ENCODE measurements around the gene ARF3. TPM values are rescaled to one million over a fixed set of nuclear protein-coding genes. Genes with fewer than 3 reads are reported as not detected.

ARF3 gene
- total and polyA plus RNA-seq, 7 experiments from 2014 or later: 15.9 to 137 (median 52.5) TPM

- H3K4me3 ChIP-seq (ENCODE audit: low read length): no peak overlapping the region
- intact Hi-C loops (cut with micrococcal nuclease): loop anchor here in 1 of 2 donors (5.0 kb wide), 1 partner anchor 758 kb away; no protein-coding TSS in a partner anchor
- H3K4me1 ChIP-seq (ENCODE audit: control insufficient read depth in 2 of 2, insufficient read depth in 2 of 2, low read length in 2 of 2): peaks cover 17 to 22% of the 10 kb centered on the region in 2 donors
- DNase-seq (no peak), ATAC-seq (no peak)
- no peak overlapping the region for H3K27ac ChIP-seq (ENCODE audit: low read depth, low read length)
- ChIA-PET POLR2A (interaction anchor here (1.8 kb wide), 1 partner anchor 9 kb away, joined by 4 read pairs; no protein-coding TSS in a partner anchor), CTCF (interaction anchor here (0.7 kb wide), 1 partner anchor 26 kb away, joined by 3 read pairs; no protein-coding TSS in a partner anchor)
- H3K36me3 ChIP-seq (ENCODE audit: control insufficient read depth in 2 of 3, insufficient read depth in 3 of 3, low read length in 3 of 3): peaks cover 0 to 11% (median 0%) of the 10 kb centered on the region in 3 experiments
- peaks cover 0 to 13% (median 0%) of the 10 kb centered on the region in 5 donors for H3K27me3 Mint-ChIP-seq
- peak overlapping the region in 7 of 10 donors; percentile 31 to 98 (median 95) for H3K4me3 Mint-ChIP-seq
- H3K27me3 ChIP-seq (ENCODE audit: control insufficient read depth in 2 of 2, insufficient read depth in 2 of 2, low read length in 2 of 2): no peaks in the 10 kb centered on the region
- H3K9me3 Mint-ChIP-seq: peaks cover 0 to 1% (median 0%) of the 10 kb centered on the region in 11 donors
- H3K4me1 Mint-ChIP-seq: peaks cover 31 to 62% (median 49%) of the 10 kb centered on the region in 7 donors
- H3K9me3 ChIP-seq (ENCODE audit: control insufficient read depth in 2 of 3, low read length in 3 of 3): no peaks in the 10 kb centered on the region
- peaks cover 0 to 22% (median 10%) of the 10 kb centered on the region in 5 donors for H3K36me3 Mint-ChIP-seq
- H3K27ac Mint-ChIP-seq: peak overlapping the region in 4 of 9 donors; percentile 43 to 85 (median 64)
Observed at GRCh38 chr12:48954841-48955501, 2.3 kb downstream of the ARF3 start.

DNA sequence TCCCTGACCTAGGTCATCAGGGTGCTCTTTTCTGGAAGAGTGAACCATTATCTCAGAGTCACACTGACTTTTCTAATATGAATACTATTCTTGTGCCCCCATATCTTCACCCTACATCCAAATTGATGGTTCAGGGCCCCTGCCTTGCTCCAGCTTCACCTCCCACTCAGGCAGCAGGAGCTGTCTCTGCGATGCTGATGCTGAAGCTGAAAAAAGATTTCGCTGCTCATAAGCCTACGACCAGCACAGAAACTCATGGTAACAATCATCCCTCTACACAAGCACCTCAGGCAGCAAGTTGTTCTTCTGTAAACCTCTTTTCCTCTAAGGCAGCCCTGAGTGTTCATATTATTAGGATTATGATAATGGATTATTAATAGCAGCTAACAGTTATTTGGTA, 3.2 kb downstream of the ARF3 start:
- ChIA-PET CTCF (interaction anchor here (0.8 kb wide), 1 partner anchor 176 kb away, joined by 3 read pairs; no protein-coding TSS in a partner anchor), POLR2A (interaction anchor here (1.8 kb wide), 1 partner anchor 10 kb away, joined by 4 read pairs; no protein-coding TSS in a partner anchor)
- H3K27ac ChIP-seq (ENCODE audit: low read depth, low read length): no peak overlapping the region
- peak overlapping the region in 1 of 9 donors; percentile 29 for H3K27ac Mint-ChIP-seq
- H3K27me3 ChIP-seq (ENCODE audit: control insufficient read depth in 2 of 2, insufficient read depth in 2 of 2, low read length in 2 of 2): no peaks in the 10 kb centered on the region
- intact Hi-C loops (cut with micrococcal nuclease): no loop called here
- no peak for ATAC-seq
- H3K4me1 ChIP-seq (ENCODE audit: control insufficient read depth in 2 of 2, insufficient read depth in 2 of 2, low read length in 2 of 2): peaks cover 17 to 22% of the 10 kb centered on the region in 2 donors
- peaks cover 0 to 26% (median 10%) of the 10 kb centered on the region in 5 donors for H3K36me3 Mint-ChIP-seq
- peaks cover 0 to 8% (median 0%) of the 10 kb centered on the region in 5 donors for H3K27me3 Mint-ChIP-seq
- no peak overlapping the region for H3K4me3 ChIP-seq (ENCODE audit: low read length)
- H3K9me3 Mint-ChIP-seq: peaks cover 0 to 1% (median 0%) of the 10 kb centered on the region in 11 donors
- no peaks in the 10 kb centered on the region for H3K9me3 ChIP-seq (ENCODE audit: control insufficient read depth in 2 of 3, low read length in 3 of 3)
- DNase-seq: no peak
- peaks cover 0 to 14% (median 0%) of the 10 kb centered on the region in 3 experiments for H3K36me3 ChIP-seq (ENCODE audit: control insufficient read depth in 2 of 3, insufficient read depth in 3 of 3, low read length in 3 of 3)
- H3K4me1 Mint-ChIP-seq: peaks cover 33 to 66% (median 49%) of the 10 kb centered on the region in 7 donors
- H3K4me3 Mint-ChIP-seq: no peak overlapping the region

DNA sequence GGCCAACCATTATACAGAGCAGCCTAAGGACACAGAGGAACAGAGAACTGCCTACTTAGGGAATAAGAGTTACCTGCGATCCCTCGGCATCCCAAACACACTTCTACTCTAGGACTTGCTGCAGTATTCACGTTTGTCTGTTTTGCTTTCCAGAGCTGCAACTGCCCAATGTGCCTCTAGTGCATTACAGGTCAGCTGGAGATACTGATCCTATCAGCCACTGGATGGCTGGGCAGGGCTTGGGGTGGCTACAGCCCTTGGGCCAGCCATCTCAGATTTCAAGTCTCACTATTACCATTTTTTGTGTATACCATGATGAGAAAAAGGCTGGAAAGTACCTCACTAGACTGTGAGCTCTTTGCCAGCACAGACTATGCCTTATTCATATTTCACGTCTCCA, 4.6 kb downstream of the ARF3 start:
- Mint-ChIP-seq H3K27ac (peak overlapping the region in 1 of 9 donors; percentile 14), H3K27me3 (peaks cover 0 to under 1% (median 0%) of the 10 kb centered on the region in 5 donors), H3K36me3 (peaks cover 0 to 32% (median 15%) of the 10 kb centered on the region in 5 donors), H3K4me3 (no peak overlapping the region), H3K4me1 (peaks cover 33 to 65% (median 53%) of the 10 kb centered on the region in 7 donors), H3K9me3 (peaks cover 0 to 1% (median 0%) of the 10 kb centered on the region in 11 donors)
- CTCF ChIA-PET: interaction anchor here (1.0 to 1.2 kb wide), 4 partner anchors 35 to 100 kb away, joined by 3 to 6 read pairs (median 4); no protein-coding TSS in a partner anchor
- DNase-seq (no peak), ATAC-seq (no peak)
- Histone ChIP-seq H3K36me3 (ENCODE audit: control insufficient read depth in 2 of 3, insufficient read depth in 3 of 3, low read length in 3 of 3) (peaks cover 0 to 18% (median 0%) of the 10 kb centered on the region in 3 experiments), H3K27me3 (ENCODE audit: control insufficient read depth in 2 of 2, insufficient read depth in 2 of 2, low read length in 2 of 2) (no peaks in the 10 kb centered on the region), H3K9me3 (ENCODE audit: control insufficient read depth in 2 of 3, low read length in 3 of 3) (no peaks in the 10 kb centered on the region), H3K4me1 (ENCODE audit: control insufficient read depth in 2 of 2, insufficient read depth in 2 of 2, low read length in 2 of 2) (peaks cover 13 to 19% of the 10 kb centered on the region in 2 donors), H3K4me3 (ENCODE audit: low read length) (no peak overlapping the region), H3K27ac (ENCODE audit: low read depth, low read length) (no peak overlapping the region)
- POLR2A ChIA-PET: interaction anchor here (0.6 to 0.7 kb wide), 2 partner anchors 15 to 27 kb away, joined by 3 to 4 read pairs; no protein-coding TSS in a partner anchor
- intact Hi-C loops (cut with micrococcal nuclease): no loop called here

- Mint-ChIP-seq H3K27ac (peak overlapping the region in 2 of 9 donors; percentile 63 to 67), H3K27me3 (no peaks in the 10 kb centered on the region), H3K9me3 (no peaks in the 10 kb centered on the region), H3K4me3 (no peak overlapping the region), H3K36me3 (peaks cover 0 to 19% (median 8%) of the 10 kb centered on the region in 5 donors), H3K4me1 (peaks cover 14 to 45% (median 27%) of the 10 kb centered on the region in 7 donors)
- no peaks in the 10 kb centered on the region for H3K9me3 ChIP-seq (ENCODE audit: control insufficient read depth in 2 of 3, low read length in 3 of 3)
- ChIA-PET CTCF (interaction anchor here (0.6 to 0.7 kb wide), 2 partner anchors 57 to 97 kb away, joined by 3 to 4 read pairs; no protein-coding TSS in a partner anchor), POLR2A (no interaction called here)
- peaks cover 0 to 12% (median 0%) of the 10 kb centered on the region in 3 experiments for H3K36me3 ChIP-seq (ENCODE audit: control insufficient read depth in 2 of 3, insufficient read depth in 3 of 3, low read length in 3 of 3)
- intact Hi-C loops (cut with micrococcal nuclease): no loop called here
- ATAC-seq (no peak), DNase-seq (no peak)
- no peaks in the 10 kb centered on the region for H3K4me1 ChIP-seq (ENCODE audit: control insufficient read depth in 2 of 2, insufficient read depth in 2 of 2, low read length in 2 of 2)
- no peak overlapping the region for H3K4me3 ChIP-seq (ENCODE audit: low read length)
- H3K27ac ChIP-seq (ENCODE audit: low read depth, low read length): no peak overlapping the region
- no peaks in the 10 kb centered on the region for H3K27me3 ChIP-seq (ENCODE audit: control insufficient read depth in 2 of 2, insufficient read depth in 2 of 2, low read length in 2 of 2)
Observed at GRCh38 chr12:48947727-48948126, 9.6 kb downstream of the ARF3 start.

GRCh38 chr12:48946943-48947342, 10.3 kb downstream of the ARF3 start:
- Mint-ChIP-seq H3K36me3 (peaks cover 0 to 18% (median 8%) of the 10 kb centered on the region in 5 donors), H3K9me3 (no peaks in the 10 kb centered on the region), H3K4me1 (peaks cover 9 to 37% (median 27%) of the 10 kb centered on the region in 7 donors), H3K27ac (peak overlapping the region in 3 of 9 donors; percentile 1 to 59 (median 26)), H3K4me3 (no peak overlapping the region), H3K27me3 (no peaks in the 10 kb centered on the region)
- no peaks in the 10 kb centered on the region for H3K9me3 ChIP-seq (ENCODE audit: control insufficient read depth in 2 of 3, low read length in 3 of 3)
- intact Hi-C loops (cut with micrococcal nuclease): no loop called here
- ATAC-seq (no peak), DNase-seq (no peak)
- ChIA-PET CTCF (interaction anchor here (1.7 kb wide), 1 partner anchor 9 kb away, joined by 4 read pairs; no protein-coding TSS in a partner anchor), POLR2A (no interaction called here)
- H3K4me3 ChIP-seq (ENCODE audit: low read length): no peak overlapping the region
- no peaks in the 10 kb centered on the region for H3K27me3 ChIP-seq (ENCODE audit: control insufficient read depth in 2 of 2, insufficient read depth in 2 of 2, low read length in 2 of 2)
- no peaks in the 10 kb centered on the region for H3K4me1 ChIP-seq (ENCODE audit: control insufficient read depth in 2 of 2, insufficient read depth in 2 of 2, low read length in 2 of 2)
- peaks cover 0 to 15% (median 0%) of the 10 kb centered on the region in 3 experiments for H3K36me3 ChIP-seq (ENCODE audit: control insufficient read depth in 2 of 3, insufficient read depth in 3 of 3, low read length in 3 of 3)
- no peak overlapping the region for H3K27ac ChIP-seq (ENCODE audit: low read depth, low read length)

DNA sequence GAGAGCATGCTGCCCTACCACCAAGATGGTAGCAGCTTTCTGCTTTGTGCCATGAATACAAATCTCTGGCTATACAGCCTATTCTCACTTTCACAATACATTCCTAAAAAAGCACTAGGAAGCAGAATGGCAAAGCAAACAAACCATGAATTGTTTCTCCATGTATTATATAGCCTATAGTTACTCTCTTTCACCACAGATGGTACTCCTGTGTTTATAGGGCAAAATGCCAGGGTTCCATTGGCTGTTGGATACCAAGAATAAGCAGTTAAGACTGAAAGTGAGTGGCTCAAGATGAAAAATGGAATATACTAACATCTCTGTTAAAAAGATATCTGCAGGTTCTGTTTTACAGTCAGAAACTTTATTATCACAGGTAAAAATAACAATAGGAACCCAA, 11.1 kb downstream of the ARF3 start:
- ATAC-seq (no peak), DNase-seq (no peak)
- Mint-ChIP-seq H3K27me3 (no peaks in the 10 kb centered on the region), H3K27ac (no peak overlapping the region), H3K9me3 (no peaks in the 10 kb centered on the region), H3K4me1 (peaks cover 9 to 34% (median 27%) of the 10 kb centered on the region in 7 donors), H3K36me3 (peaks cover 0 to 18% (median 8%) of the 10 kb centered on the region in 5 donors), H3K4me3 (no peak overlapping the region)
- H3K27ac ChIP-seq (ENCODE audit: low read depth, low read length): no peak overlapping the region
- no peaks in the 10 kb centered on the region for H3K4me1 ChIP-seq (ENCODE audit: control insufficient read depth in 2 of 2, insufficient read depth in 2 of 2, low read length in 2 of 2)
- H3K36me3 ChIP-seq (ENCODE audit: control insufficient read depth in 2 of 3, insufficient read depth in 3 of 3, low read length in 3 of 3): peaks cover 0 to 15% (median 0%) of the 10 kb centered on the region in 3 experiments
- ChIA-PET POLR2A (interaction anchor here (0.7 to 1.4 kb wide), 2 partner anchors 11 to 36 kb away, joined by 3 to 4 read pairs; partner anchors contain the start of gene ARF3), CTCF (interaction anchor here (0.6 to 1.7 kb wide), 2 partner anchors 8 to 193 kb away, joined by 3 to 4 read pairs; no protein-coding TSS in a partner anchor)
- H3K4me3 ChIP-seq (ENCODE audit: low read length): no peak overlapping the region
- no peaks in the 10 kb centered on the region for H3K9me3 ChIP-seq (ENCODE audit: control insufficient read depth in 2 of 3, low read length in 3 of 3)
- no peaks in the 10 kb centered on the region for H3K27me3 ChIP-seq (ENCODE audit: control insufficient read depth in 2 of 2, insufficient read depth in 2 of 2, low read length in 2 of 2)
- intact Hi-C loops (cut with micrococcal nuclease): no loop called here

Data from naive thymus-derived CD4-positive, alpha-beta T cell (primary cell).